Stimulated activated CD8-positive, alpha-beta memory T cell treated with anti-CD3 and anti-CD28 coated beads, Interleukin-7, amount 100 ng/mL, for 24 hours (primary cell): ENCODE data around the gene PRAMEF6.
"Not testable (repeated sequence)": the region's sequence is repeated elsewhere in the genome, so short reads cannot be mapped to it uniquely, and the experiment has no call there.

Experiments used
- DNase-seq: peaks from one replicate; pipeline ENCODE4 v3.0.0-alpha.2; 2020; ENCODE audit warnings: low read depth

Gene PRAMEF6

DNA sequence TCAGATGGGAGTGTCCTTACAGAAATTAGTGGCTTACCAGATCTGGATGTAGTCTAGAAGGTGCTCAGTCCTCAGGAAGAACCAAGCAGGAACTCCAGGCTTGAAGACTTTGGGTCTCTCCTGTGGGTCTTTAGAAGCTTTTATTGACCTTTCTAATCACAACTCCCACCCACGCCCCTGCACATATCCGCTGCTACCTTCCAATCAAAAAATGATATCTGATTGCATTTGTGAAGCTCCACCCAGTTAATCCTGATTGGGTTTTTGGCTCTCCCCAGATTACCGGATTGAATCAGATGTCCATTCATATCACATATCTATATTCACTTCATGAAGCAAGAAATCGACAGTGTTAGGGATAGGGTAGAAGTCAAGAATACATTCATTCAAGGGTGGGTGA is at the start of gene PRAMEF6:
Gene PRAMEF6 (minus strand): TSS at position 101 of the 400 bp plus-strand sequence. CDS start 5,062 bp downstream, outside the sequence.
- not testable (repeated sequence) for DNase-seq

GRCh38 chr1:12924368-12924767 is 23.0 kb downstream of the PRAMEF6 start:
- DNase-seq: not testable (repeated sequence)

- DNase-seq: not testable (repeated sequence)
Observed at GRCh38 chr1:12921749-12922148, 25.6 kb downstream of the PRAMEF6 start.

DNA sequence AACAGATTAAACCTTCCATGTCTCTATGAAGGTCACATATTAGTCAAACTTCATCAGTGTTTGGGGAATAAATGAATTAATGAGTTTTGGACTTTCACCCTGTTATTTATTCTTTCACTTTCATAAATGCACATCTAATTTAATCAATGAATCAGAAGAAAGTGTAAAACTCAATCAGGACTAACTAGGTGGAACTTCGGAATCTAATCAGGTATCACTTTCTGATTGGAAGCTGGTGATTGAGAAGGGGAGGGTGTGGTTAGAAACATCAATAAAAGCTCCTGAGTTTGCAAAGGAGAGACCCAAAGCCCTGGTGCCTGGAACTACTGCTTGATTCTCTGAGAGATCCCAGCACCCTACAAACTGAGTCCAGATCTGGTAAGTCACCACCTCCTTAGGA is 31.1 kb downstream of the PRAMEF6 start, which contains the start of gene PRAMEF7:
Gene PRAMEF7 (plus strand): TSS at position 301 of the 400 bp plus-strand sequence. CDS start 1,083 bp downstream, outside the sequence.
- not testable (repeated sequence) for DNase-seq

DNA sequence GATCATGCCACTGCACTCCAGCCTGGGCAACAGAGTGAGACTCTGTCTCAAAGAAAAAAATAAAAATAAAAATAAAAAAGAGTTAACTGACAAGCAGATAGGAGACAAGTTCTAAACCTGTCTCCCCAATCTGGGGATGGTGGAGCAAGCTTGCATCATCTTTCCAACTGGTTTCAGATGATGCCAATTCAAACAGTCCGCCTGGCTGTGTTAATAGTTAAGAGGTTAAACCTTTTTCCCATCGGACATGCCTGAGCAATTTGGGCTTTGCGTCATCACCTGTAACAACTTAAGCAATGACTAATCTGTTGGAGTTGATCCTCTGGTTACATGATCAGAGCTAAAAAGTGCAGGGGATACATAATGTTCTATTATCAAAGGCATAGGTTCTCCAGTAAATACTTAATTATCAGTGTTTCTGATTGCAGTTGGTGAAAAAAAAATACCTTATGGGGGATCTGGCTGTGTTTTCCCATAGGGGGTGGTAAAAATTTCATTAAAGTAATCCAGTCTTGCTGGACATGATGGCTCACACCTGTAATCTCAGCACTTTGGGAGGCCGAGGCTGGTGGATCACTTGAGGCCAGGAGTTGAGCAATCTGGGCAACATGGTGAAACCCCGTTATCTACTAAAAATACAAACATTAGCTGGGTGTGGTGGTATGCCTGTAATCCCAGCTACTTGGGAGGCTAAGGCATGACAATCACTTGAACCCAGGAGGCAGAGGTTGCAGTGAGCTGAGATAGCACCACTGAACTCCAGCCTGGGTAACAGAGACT is 43.4 kb downstream of the PRAMEF6 start:
- not testable (repeated sequence) for DNase-seq

DNA sequence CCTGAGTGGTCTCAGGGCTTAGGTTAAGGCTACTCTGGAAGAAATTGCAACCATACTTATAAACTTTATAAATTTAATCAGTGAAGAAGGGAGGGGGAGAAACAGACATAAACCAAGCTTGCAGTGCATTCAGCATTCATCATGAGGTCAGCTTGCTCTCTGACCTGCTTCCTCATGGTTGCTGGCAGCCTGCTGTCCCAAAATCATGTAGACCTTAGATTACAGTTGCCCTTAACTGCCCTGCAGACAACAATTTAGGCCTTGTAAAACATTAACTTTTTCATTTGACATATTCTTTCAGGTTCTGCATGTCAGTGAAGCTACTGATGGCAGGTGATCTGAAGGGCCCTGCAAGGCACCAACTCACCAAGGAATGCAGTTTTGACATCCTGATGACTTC is 48.2 kb downstream of the PRAMEF6 start:
- not testable (repeated sequence) for DNase-seq

- DNase-seq: not testable (repeated sequence)
Observed at GRCh38 chr1:12898170-12898569, 49.2 kb downstream of the PRAMEF6 start, which contains the start of gene PRAMEF10. TSS of gene PRAMEF10 (minus strand) at chr1:12898270. CDS start at chr1:12895847, 2,423 bp downstream.
